Duodenal mucosa (tissue), 2 donors: ENCODE measurements around the gene KCNK6.
A peak's percentile ranks its signal among the peaks of the same experiment; 100 is the strongest.

Source experiments
- H3K27ac ChIP-seq: one replicate; pipeline ENCODE4 v1.7.0; 2013; ENCODE audit warnings: low read depth, low read length
- H3K27me3 ChIP-seq, 2 donors: one replicate each; pipeline ENCODE4 v1.7.0; 2013; ENCODE audit warnings: low read length in 2 of 2, control low read depth in 1 of 2; ENCODE audit not compliant: insufficient read depth in 2 of 2, control insufficient read depth in 1 of 2
- H3K36me3 ChIP-seq, 2 donors: one replicate each; pipeline ENCODE4 v1.7.0; 2013; ENCODE audit warnings: low read length in 2 of 2, control low read depth in 1 of 2; ENCODE audit not compliant: insufficient read depth in 2 of 2, control insufficient read depth in 1 of 2
- H3K4me1 ChIP-seq, 2 donors: one replicate each; pipeline ENCODE4 v1.7.0; 2013; ENCODE audit warnings: low read length in 2 of 2, control low read depth in 1 of 2; ENCODE audit not compliant: insufficient read depth in 2 of 2, control insufficient read depth in 1 of 2
- H3K4me3 ChIP-seq, 2 donors: one replicate each; pipeline ENCODE4 v1.7.0; 2013; ENCODE audit warnings: low read length in 2 of 2, low read depth in 1 of 2
- H3K9ac ChIP-seq, 2 donors: one replicate each; pipeline ENCODE4 v1.7.0; 2013; ENCODE audit warnings: low read length in 2 of 2, low read depth in 1 of 2
- H3K9me3 ChIP-seq, 2 donors: one replicate each; pipeline ENCODE4 v1.7.0; 2013; ENCODE audit warnings: low read length in 2 of 2, control low read depth in 1 of 2; ENCODE audit not compliant: control insufficient read depth in 1 of 2

The KCNK6 gene

GRCh38 chr19:38374332-38375097 is 54.9 kb downstream of the KCNK6 start, which contains the start of gene PSMD8:
Gene PSMD8, plus strand, starts transcription at chr19:38374571. Its CDS starts 31 bp downstream, at chr19:38374602.
- Histone ChIP-seq H3K36me3 (peaks cover 4 to 23% of the 10 kb centered on the region in 2 donors), H3K4me3 (peak within 1 kb of the TSS; percentile 83 to 88), H3K4me1 (peaks cover 13 to 25% of the 10 kb centered on the region in 2 donors), H3K27me3 (no peaks in the 10 kb centered on the region), H3K9me3 (no peaks in the 10 kb centered on the region), H3K27ac (peak within 1 kb of the TSS; percentile 79), H3K9ac (peak within 1 kb of the TSS; percentile 73 to 97)

- Histone ChIP-seq H3K27me3 (no peaks in the 10 kb centered on the region), H3K9me3 (no peaks in the 10 kb centered on the region), H3K4me3 (peak overlapping the region; percentile 83 to 88), H3K27ac (peak overlapping the region; percentile 79), H3K9ac (peak overlapping the region; percentile 67 to 97), H3K4me1 (peaks cover 13 to 24% of the 10 kb centered on the region in 2 donors), H3K36me3 (peaks cover 4 to 29% of the 10 kb centered on the region in 2 donors)
These were observed 55.5 kb downstream of the KCNK6 start for GRCh38 chr19:38375098-38375493.

GRCh38 chr19:38375748-38376147 is 56.1 kb downstream of the KCNK6 start:
- H3K27ac ChIP-seq = no peak overlapping the region

GRCh38 chr19:38376576-38376975 is 56.9 kb downstream of the KCNK6 start:
- H3K9ac ChIP-seq = no peak overlapping the region
- H3K27me3 ChIP-seq = no peaks in the 10 kb centered on the region
- H3K27ac ChIP-seq = no peak overlapping the region
- no peaks in the 10 kb centered on the region for H3K9me3 ChIP-seq
- peak overlapping the region in 1 of 2 donors; percentile 83 for H3K4me3 ChIP-seq
- H3K4me1 ChIP-seq = peaks cover 9 to 20% of the 10 kb centered on the region in 2 donors
- peaks cover 13 to 43% of the 10 kb centered on the region in 2 donors for H3K36me3 ChIP-seq

More at GRCh38 chr19:38375748-38376147, 56.1 kb downstream of the KCNK6 start:
- peaks cover 5 to 34% of the 10 kb centered on the region in 2 donors for H3K36me3 ChIP-seq
- H3K27me3 ChIP-seq = no peaks in the 10 kb centered on the region
- peak overlapping the region; percentile 67 to 97 for H3K9ac ChIP-seq
- H3K4me1 ChIP-seq = peaks cover 9 to 20% of the 10 kb centered on the region in 2 donors
- peak overlapping the region; percentile 83 to 88 for H3K4me3 ChIP-seq
- no peaks in the 10 kb centered on the region for H3K9me3 ChIP-seq

GRCh38 chr19:38377052-38377451 is 57.4 kb downstream of the KCNK6 start:
- Histone ChIP-seq H3K4me3 (no peak overlapping the region), H3K27ac (no peak overlapping the region), H3K4me1 (peaks cover 9 to 20% of the 10 kb centered on the region in 2 donors), H3K9ac (no peak overlapping the region), H3K27me3 (no peaks in the 10 kb centered on the region), H3K9me3 (no peaks in the 10 kb centered on the region), H3K36me3 (peaks cover 18 to 47% of the 10 kb centered on the region in 2 donors)

- Histone ChIP-seq H3K27ac (no peak overlapping the region), H3K27me3 (no peaks in the 10 kb centered on the region), H3K9me3 (no peaks in the 10 kb centered on the region), H3K9ac (no peak overlapping the region), H3K4me1 (peaks cover 9 to 19% of the 10 kb centered on the region in 2 donors), H3K4me3 (no peak overlapping the region), H3K36me3 (peaks cover 22 to 63% of the 10 kb centered on the region in 2 donors)
These were observed 59.2 kb downstream of the KCNK6 start for GRCh38 chr19:38378866-38379265.

GRCh38 chr19:38381138-38381537 is 61.5 kb downstream of the KCNK6 start:
- H3K4me1 ChIP-seq = peaks cover 0 to 9% of the 10 kb centered on the region in 2 donors
- H3K9me3 ChIP-seq = no peaks in the 10 kb centered on the region
- H3K36me3 ChIP-seq = peaks cover 27 to 68% of the 10 kb centered on the region in 2 donors
- no peak overlapping the region for H3K27ac ChIP-seq
- H3K9ac ChIP-seq = no peak overlapping the region
- no peaks in the 10 kb centered on the region for H3K27me3 ChIP-seq
- H3K4me3 ChIP-seq = no peak overlapping the region
